ENCODE data around the gene RFC2. TPM values are rescaled to one million over a fixed set of nuclear protein-coding genes. Genes with fewer than 3 reads are reported as not detected.
A peak's percentile ranks its signal among the peaks of the same experiment; 100 is the strongest.

The RFC2 gene
- total and polyA plus RNA-seq, 10 of the 15 experiments (the other 5 are each of a cell fraction or from before 2014, with no cell fraction given), result 25.8 to 145 (median 90.9) TPM

GRCh38 chr7:74299401-74299800, 45.2 kb upstream of the RFC2 start:
- Histone ChIP-seq H3K27ac (ENCODE audit: control insufficient read depth, insufficient read depth) (no peak overlapping the region), H3K4me2 (ENCODE audit: control insufficient read depth, insufficient read depth) (no peak overlapping the region), H3K27me3 (replicated peaks in 1 of 2; ENCODE audit: control insufficient read depth in 2 of 2, insufficient read depth in 2 of 2, low read length in 1 of 2) (no peaks in the 10 kb centered on the region), H3K9me3 (replicated peaks; ENCODE audit: control insufficient read depth, insufficient read depth, low read length) (no peaks in the 10 kb centered on the region; the same call in 2 of the 3 replicates), H3K9ac (ENCODE audit: control insufficient read depth, insufficient read depth, low read length) (no peak overlapping the region), H2AFZ (ENCODE audit: control insufficient read depth, low read depth, low read length) (no peak overlapping the region), H3K4me3 (no peak overlapping the region), H3K4me1 (ENCODE audit: control insufficient read depth, insufficient read depth, low read length) (peaks cover 2% of the 10 kb centered on the region; the same call in 1 of the 2 replicates), H3K36me3 (ENCODE audit: control insufficient read depth in 2 of 2, insufficient read depth in 2 of 2, low read length in 1 of 2) (peaks cover 0 to 14% of the 10 kb centered on the region in 2 experiments; a peak in 2 of 4 replicates), H4K20me1 (ENCODE audit: control insufficient read depth, insufficient read depth) (no peaks in the 10 kb centered on the region), H3K79me2 (ENCODE audit: control insufficient read depth, insufficient read depth, low read length) (peaks cover 63% of the 10 kb centered on the region)
- in situ Hi-C loops (cut with MboI) (no loop called here), intact Hi-C loops (cut with micrococcal nuclease; ENCODE audit: unreplicated experiment) (no loop called here)
- ChIA-PET SMC1A (ENCODE audit: uncharacterized antibody, unreplicated experiment) (no interaction called here), POLR2A (no interaction called here), RAD21 (ENCODE audit: unreplicated experiment) (no interaction called here), CTCF (interaction anchor here (1.4 kb wide), 1 partner anchor 37 kb away, joined by 3 read pairs; no protein-coding TSS in a partner anchor)
- 78% methylated on average over 4 of the region's 8 CpGs for WGBS (ENCODE audit: insufficient coverage, insufficient replicate concordance, low lambda C conversion rate, missing lambda C conversion rate)
- no peak for FAIRE-seq
- TF ChIP-seq GABPA (IDR thresholded peaks at IDR 0.05; ENCODE audit: low read depth) (no peak), NR2F1 (conservative IDR thresholded peaks at IDR 0.05) (no peak), NRF1 (conservative IDR thresholded peaks at IDR 0.05; ENCODE audit: low read depth, low read length) (no peak), NFYB (IDR thresholded peaks at IDR 0.05; ENCODE audit: insufficient read depth, low read depth, low read length) (no peak), ZNF207 (IDR thresholded peaks at IDR 0.05; ENCODE audit: borderline replicate concordance) (no peak)
- DNase-seq (ENCODE audit: low read depth, low spot score), result no peak
- no TSS peak for BruUV-seq (replicated peaks)
- ATAC-seq, result no peak

- no peak overlapping the region for H3K4me2 ChIP-seq (ENCODE audit: control insufficient read depth, insufficient read depth)
- H3K4me1 ChIP-seq (ENCODE audit: control insufficient read depth, insufficient read depth, low read length), result peaks cover 13% of the 10 kb centered on the region
- H3K27me3 ChIP-seq (replicated peaks in 1 of 2; ENCODE audit: control insufficient read depth in 2 of 2, insufficient read depth in 2 of 2, low read length in 1 of 2), result no peaks in the 10 kb centered on the region
- no peak for ATAC-seq
- intact Hi-C loops (cut with micrococcal nuclease; ENCODE audit: unreplicated experiment), result no loop called here
- DNase-seq (ENCODE audit: low read depth, low spot score), result no peak
- 87% methylated on average over 15 of the region's 15 CpGs for WGBS (ENCODE audit: insufficient coverage, insufficient replicate concordance, low lambda C conversion rate, missing lambda C conversion rate)
- H3K9ac ChIP-seq (ENCODE audit: control insufficient read depth, insufficient read depth, low read length), result no peak overlapping the region
- FAIRE-seq, result no peak
- no peaks in the 10 kb centered on the region for H4K20me1 ChIP-seq (ENCODE audit: control insufficient read depth, insufficient read depth)
- TF ChIP-seq REST (IDR thresholded peaks at IDR 0.05; ENCODE audit: low read depth, low read length), result peak; percentile 78
- no peak for TF ChIP-seq CREB1 (IDR thresholded peaks at IDR 0.05; ENCODE audit: low read depth)
- H2AFZ ChIP-seq (ENCODE audit: control insufficient read depth, low read depth, low read length), result no peak overlapping the region
- in situ Hi-C loops (cut with MboI), result no loop called here
- CTCF ChIA-PET, result interaction anchor here (0.8 to 1.1 kb wide), 2 partner anchors 91 to 103 kb away, joined by 3 to 8 read pairs; no protein-coding TSS in a partner anchor
- SMC1A ChIA-PET (ENCODE audit: uncharacterized antibody, unreplicated experiment), result interaction anchor here (0.6 to 0.9 kb wide), 2 partner anchors 19 to 23 kb away, joined by 3 to 4 read pairs; no protein-coding TSS in a partner anchor
- RAD21 ChIA-PET (ENCODE audit: unreplicated experiment), result no interaction called here
- BruUV-seq (replicated peaks), result no TSS peak
- H3K36me3 ChIP-seq (ENCODE audit: control insufficient read depth in 2 of 2, insufficient read depth in 2 of 2, low read length in 1 of 2), result peaks cover 0 to 11% of the 10 kb centered on the region in 2 experiments; a peak in 2 of 4 replicates
- H3K79me2 ChIP-seq (ENCODE audit: control insufficient read depth, insufficient read depth, low read length), result peaks cover 70% of the 10 kb centered on the region
- no peak overlapping the region for H3K27ac ChIP-seq (ENCODE audit: control insufficient read depth, insufficient read depth)
- no peak overlapping the region for H3K4me3 ChIP-seq
- H3K9me3 ChIP-seq (replicated peaks; ENCODE audit: control insufficient read depth, insufficient read depth, low read length), result no peaks in the 10 kb centered on the region; the same call in 2 of the 3 replicates
- POLR2A ChIA-PET, result interaction anchor here (0.7 kb wide), 1 partner anchor 40 kb away, joined by 3 read pairs; no protein-coding TSS in a partner anchor
These were observed 43.5 kb upstream of the RFC2 start for GRCh38 chr7:74297516-74298233.
